ENCODE results near the gene ZGRF1.
A peak's percentile ranks its signal among the peaks of the same experiment; 100 is the strongest.

- TF ChIP-seq ATF3 (IDR thresholded peaks at IDR 0.05; ENCODE audit: borderline replicate concordance, extremely low read depth, low read depth, low read length): no peak
- no peak for TF ChIP-seq CHD2 (IDR thresholded peaks at IDR 0.05; ENCODE audit: borderline replicate concordance, low read depth, low read length)
- TF ChIP-seq, protein P1, sequence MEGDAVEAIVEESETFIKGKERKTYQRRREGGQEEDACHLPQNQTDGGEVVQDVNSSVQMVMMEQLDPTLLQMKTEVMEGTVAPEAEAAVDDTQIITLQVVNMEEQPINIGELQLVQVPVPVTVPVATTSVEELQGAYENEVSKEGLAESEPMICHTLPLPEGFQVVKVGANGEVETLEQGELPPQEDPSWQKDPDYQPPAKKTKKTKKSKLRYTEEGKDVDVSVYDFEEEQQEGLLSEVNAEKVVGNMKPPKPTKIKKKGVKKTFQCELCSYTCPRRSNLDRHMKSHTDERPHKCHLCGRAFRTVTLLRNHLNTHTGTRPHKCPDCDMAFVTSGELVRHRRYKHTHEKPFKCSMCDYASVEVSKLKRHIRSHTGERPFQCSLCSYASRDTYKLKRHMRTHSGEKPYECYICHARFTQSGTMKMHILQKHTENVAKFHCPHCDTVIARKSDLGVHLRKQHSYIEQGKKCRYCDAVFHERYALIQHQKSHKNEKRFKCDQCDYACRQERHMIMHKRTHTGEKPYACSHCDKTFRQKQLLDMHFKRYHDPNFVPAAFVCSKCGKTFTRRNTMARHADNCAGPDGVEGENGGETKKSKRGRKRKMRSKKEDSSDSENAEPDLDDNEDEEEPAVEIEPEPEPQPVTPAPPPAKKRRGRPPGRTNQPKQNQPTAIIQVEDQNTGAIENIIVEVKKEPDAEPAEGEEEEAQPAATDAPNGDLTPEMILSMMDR (IDR thresholded peaks at IDR 0.05 in 2 of 3, conservative IDR thresholded peaks at IDR 0.05 in 1 of 3; ENCODE audit: control insufficient read depth in 2 of 3, extremely low read depth in 1 of 3, insufficient read depth in 1 of 3, low read depth in 3 of 3, low read length in 3 of 3): no peak
- TF ChIP-seq RCOR1 (conservative IDR thresholded peaks at IDR 0.05; ENCODE audit: low read depth, low read length): no peak
- TF ChIP-seq RAD51 (IDR thresholded peaks at IDR 0.05): no peak
- TF ChIP-seq NR2C1 (IDR thresholded peaks at IDR 0.05): no peak
- TF ChIP-seq SPI1 (IDR thresholded peaks at IDR 0.05; ENCODE audit: borderline replicate concordance, insufficient read depth, low read depth, low read length): peak; percentile 73; the same call in 1 of the 2 replicates
- TF ChIP-seq EZH2 (IDR thresholded peaks at IDR 0.05; ENCODE audit: borderline replicate concordance, control insufficient read depth, low read depth, low read length): no peak
- TF ChIP-seq SIX5 (IDR thresholded peaks at IDR 0.05; ENCODE audit: low read depth, low read length, severe bottlenecking): no peak
- no peak for TF ChIP-seq MAX (IDR thresholded peaks at IDR 0.05; ENCODE audit: low read depth, low read length)
- TF ChIP-seq E2F4 (IDR thresholded peaks at IDR 0.05; ENCODE audit: low read depth, low read length): no peak
Measured at GRCh38 chr4:112560084-112560483, 76.6 kb downstream of the ZGRF1 start.

Data from GM12878 (cell line).